ENCODE data around the gene BEND7. TPM values are rescaled to one million over a fixed set of nuclear protein-coding genes. Genes with fewer than 3 reads are reported as not detected.

Gene BEND7
- total and polyA plus RNA-seq, 2 of the 13 experiments (the other 11 are each of a cell fraction or from before 2014, with no cell fraction given) = 14.1 to 17.1 TPM

DNA sequence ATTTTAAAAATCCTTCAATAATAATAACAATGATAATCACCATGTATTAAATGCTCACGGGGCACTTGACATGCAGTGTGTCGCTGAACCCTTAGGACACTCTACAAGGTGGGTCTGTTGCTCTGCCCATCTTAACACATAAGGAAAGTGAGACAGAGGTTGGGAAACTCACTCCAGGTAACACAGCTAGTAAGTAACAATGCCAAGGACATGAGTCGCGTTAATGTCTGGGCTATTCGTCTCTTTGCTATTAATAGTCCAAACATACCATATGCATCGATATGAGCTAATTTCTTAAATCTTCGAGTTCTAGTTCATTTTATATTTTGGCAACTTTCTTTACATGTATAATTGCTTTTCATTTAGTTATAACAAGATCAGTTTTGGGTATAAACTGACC is 79.5 kb downstream of the BEND7 start (continued):
- TF ChIP-seq, protein P1, sequence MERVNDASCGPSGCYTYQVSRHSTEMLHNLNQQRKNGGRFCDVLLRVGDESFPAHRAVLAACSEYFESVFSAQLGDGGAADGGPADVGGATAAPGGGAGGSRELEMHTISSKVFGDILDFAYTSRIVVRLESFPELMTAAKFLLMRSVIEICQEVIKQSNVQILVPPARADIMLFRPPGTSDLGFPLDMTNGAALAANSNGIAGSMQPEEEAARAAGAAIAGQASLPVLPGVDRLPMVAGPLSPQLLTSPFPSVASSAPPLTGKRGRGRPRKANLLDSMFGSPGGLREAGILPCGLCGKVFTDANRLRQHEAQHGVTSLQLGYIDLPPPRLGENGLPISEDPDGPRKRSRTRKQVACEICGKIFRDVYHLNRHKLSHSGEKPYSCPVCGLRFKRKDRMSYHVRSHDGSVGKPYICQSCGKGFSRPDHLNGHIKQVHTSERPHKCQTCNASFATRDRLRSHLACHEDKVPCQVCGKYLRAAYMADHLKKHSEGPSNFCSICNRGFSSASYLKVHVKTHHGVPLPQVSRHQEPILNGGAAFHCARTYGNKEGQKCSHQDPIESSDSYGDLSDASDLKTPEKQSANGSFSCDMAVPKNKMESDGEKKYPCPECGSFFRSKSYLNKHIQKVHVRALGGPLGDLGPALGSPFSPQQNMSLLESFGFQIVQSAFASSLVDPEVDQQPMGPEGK (CRISPR knock-in tag; IDR thresholded peaks at IDR 0.05) = no peak
- no peak for TF ChIP-seq ATF1 (CRISPR knock-in tag; IDR thresholded peaks at IDR 0.05)
- TF ChIP-seq FIP1L1 (IDR thresholded peaks at IDR 0.05; ENCODE audit: borderline replicate concordance, insufficient read depth, low read depth, low read length) = no peak
- TF ChIP-seq KLF9 (CRISPR knock-in tag; IDR thresholded peaks at IDR 0.05; ENCODE audit: low read depth) = no peak
- no peak for TF ChIP-seq NAIF1 (CRISPR knock-in tag; IDR thresholded peaks at IDR 0.05; ENCODE audit: borderline replicate concordance)
- TF ChIP-seq BRD4 (CRISPR knock-in tag; IDR thresholded peaks at IDR 0.05) = no peak
- TF ChIP-seq REXO4 (CRISPR knock-in tag; IDR thresholded peaks at IDR 0.05; ENCODE audit: borderline replicate concordance) = no peak

DNA sequence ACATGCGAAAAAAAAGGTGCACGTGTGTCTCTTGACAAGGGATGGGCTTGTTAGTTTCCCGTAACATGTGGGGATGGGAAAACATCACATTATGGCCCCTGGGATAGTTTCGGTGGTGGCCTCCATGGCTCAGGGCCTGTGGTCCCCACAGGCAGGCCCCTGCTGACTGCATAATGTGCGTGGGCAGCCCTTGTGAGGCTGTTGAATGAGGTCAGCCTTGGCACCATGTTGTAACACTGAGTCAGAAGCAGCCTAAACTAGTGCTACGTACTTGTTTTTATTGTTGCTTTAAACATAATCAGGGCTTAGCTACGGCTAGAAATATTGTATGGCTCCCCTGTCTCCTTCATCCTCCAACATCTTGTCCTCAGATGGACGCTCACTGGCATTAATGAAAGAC is 80.6 kb downstream of the BEND7 start:
- Histone ChIP-seq H4K20me1 (ENCODE audit: insufficient read depth, low read length) (no peaks in the 10 kb centered on the region), H3K79me2 (ENCODE audit: insufficient read depth, low read length) (no peaks in the 10 kb centered on the region), H3K27me3 (ENCODE audit: control insufficient read depth in 1 of 2, insufficient read depth in 2 of 2, low read length in 2 of 2) (no peaks in the 10 kb centered on the region; a peak in 1 of 5 replicates), H3K27ac (ENCODE audit: extremely low read length, insufficient read depth, low read length) (no peak overlapping the region), H2AFZ (ENCODE audit: low read length) (no peak overlapping the region), H3K36me3 (replicated peaks in 1 of 2; ENCODE audit: control insufficient read depth in 1 of 2, insufficient read depth in 2 of 2, low read length in 2 of 2) (peaks cover 7 to 24% of the 10 kb centered on the region in 2 experiments; a peak in 3 of 5 replicates), H3K4me1 (ENCODE audit: insufficient read depth, low read length) (no peaks in the 10 kb centered on the region), H3K4me2 (ENCODE audit: low read depth, low read length) (no peak overlapping the region), H3K4me3 (replicated peaks in 1 of 3; ENCODE audit: insufficient read depth in 1 of 3, low read depth in 2 of 3, low read length in 3 of 3) (no peak overlapping the region), H3K9me3 (ENCODE audit: low read length) (no peaks in the 10 kb centered on the region), H3K9ac (ENCODE audit: insufficient read depth, low read depth, low read length) (no peak overlapping the region)
- in situ Hi-C loops (cut with HindIII; ENCODE audit: extremely low pct_ligation_motif_present, low pct_unique_long_range_greater_than_20kb) = no loop called here
- ATAC-seq (no peak), DNase-seq (ENCODE audit: low spot score) (no peak), FAIRE-seq (no peak)
- WGBS (ENCODE audit: low lambda C conversion rate) = 91% methylated on average over 8 of the region's 8 CpGs
- TF ChIP-seq ZNF326 (CRISPR knock-in tag; IDR thresholded peaks at IDR 0.05; ENCODE audit: borderline replicate concordance) = no peak
- no TSS peak for BruUV-seq (replicated peaks)
- intact Hi-C loops (cut with micrococcal nuclease; ENCODE audit: unreplicated experiment) = no loop called here
- ChIA-PET POLR2A (no interaction called here), CTCF (ENCODE audit: low intra/inter-chr PET ratio, low total read pairs) (no interaction called here)

Data from HepG2 (cell line).